Measurements from ENCODE around the gene IFNA13. TPM values are rescaled to one million over a fixed set of nuclear protein-coding genes. Genes with fewer than 3 reads are reported as not detected.

The IFNA13 gene
- total RNA-seq, 2 experiments from 2014 or later: not detected

- Mint-ChIP-seq H3K4me1 (ENCODE audit: low read depth) (peaks cover 9% of the 10 kb centered on the region), H3K36me3 (ENCODE audit: low read depth) (no peaks in the 10 kb centered on the region), H3K27me3 (peaks cover 64% of the 10 kb centered on the region), H3K27ac (no peak overlapping the region), H3K9me3 (no peaks in the 10 kb centered on the region), H3K4me3 (no peak overlapping the region)
- intact Hi-C loops (cut with DNase I, micrococcal nuclease): loop anchor here in 1 of 2 experiments (10.0 kb wide), 1 partner anchor 197 kb away; no protein-coding TSS in a partner anchor
- Histone ChIP-seq H3K4me3 (ENCODE audit: low read length) (no peak overlapping the region), H3K27ac (ENCODE audit: low read depth in 1 of 2, low read length in 2 of 2) (no peak overlapping the region), H3K27me3 (ENCODE audit: control insufficient read depth in 1 of 2, insufficient read depth in 2 of 2, low read length in 2 of 2) (peaks cover 8 to 25% of the 10 kb centered on the region in 2 experiments), H3K9me3 (ENCODE audit: control insufficient read depth in 1 of 2, insufficient read depth in 1 of 2, low read length in 2 of 2) (no peaks in the 10 kb centered on the region), H3K4me1 (ENCODE audit: insufficient read depth, low read length) (peaks cover 8% of the 10 kb centered on the region), H3K36me3 (ENCODE audit: insufficient read depth, low read length) (no peaks in the 10 kb centered on the region)
- peak in 2 of 14 experiments; percentile 33 to 49 for DNase-seq
- ChIA-PET CTCF (interaction anchor here (1.1 to 1.5 kb wide), 5 partner anchors 10 to 156 kb away, joined by 3 to 5 read pairs (median 5); no protein-coding TSS in a partner anchor), POLR2A (interaction anchor here (1.2 to 1.7 kb wide), 2 partner anchors 11 to 57 kb away, joined by 3 to 9 read pairs; partner anchors contain the start of gene KLHL9)
- ATAC-seq (ENCODE audit: poor library complexity): peak; percentile 79
- TF ChIP-seq, protein P1, sequence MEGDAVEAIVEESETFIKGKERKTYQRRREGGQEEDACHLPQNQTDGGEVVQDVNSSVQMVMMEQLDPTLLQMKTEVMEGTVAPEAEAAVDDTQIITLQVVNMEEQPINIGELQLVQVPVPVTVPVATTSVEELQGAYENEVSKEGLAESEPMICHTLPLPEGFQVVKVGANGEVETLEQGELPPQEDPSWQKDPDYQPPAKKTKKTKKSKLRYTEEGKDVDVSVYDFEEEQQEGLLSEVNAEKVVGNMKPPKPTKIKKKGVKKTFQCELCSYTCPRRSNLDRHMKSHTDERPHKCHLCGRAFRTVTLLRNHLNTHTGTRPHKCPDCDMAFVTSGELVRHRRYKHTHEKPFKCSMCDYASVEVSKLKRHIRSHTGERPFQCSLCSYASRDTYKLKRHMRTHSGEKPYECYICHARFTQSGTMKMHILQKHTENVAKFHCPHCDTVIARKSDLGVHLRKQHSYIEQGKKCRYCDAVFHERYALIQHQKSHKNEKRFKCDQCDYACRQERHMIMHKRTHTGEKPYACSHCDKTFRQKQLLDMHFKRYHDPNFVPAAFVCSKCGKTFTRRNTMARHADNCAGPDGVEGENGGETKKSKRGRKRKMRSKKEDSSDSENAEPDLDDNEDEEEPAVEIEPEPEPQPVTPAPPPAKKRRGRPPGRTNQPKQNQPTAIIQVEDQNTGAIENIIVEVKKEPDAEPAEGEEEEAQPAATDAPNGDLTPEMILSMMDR (IDR thresholded peaks at IDR 0.05): no peak
These were observed 24.4 kb upstream of the IFNA13 start for GRCh38 chr9:21392270-21392669.

- ATAC-seq (ENCODE audit: poor library complexity) (no peak), DNase-seq (peak in 1 of 14 experiments; percentile 5)
- Mint-ChIP-seq H3K9me3 (no peaks in the 10 kb centered on the region), H3K27ac (no peak within 1 kb of the TSS), H3K4me3 (no peak within 1 kb of the TSS), H3K4me1 (ENCODE audit: low read depth) (peaks cover 5% of the 10 kb centered on the region), H3K27me3 (peaks cover 61% of the 10 kb centered on the region), H3K36me3 (ENCODE audit: low read depth) (no peaks in the 10 kb centered on the region)
- ChIA-PET POLR2A (no interaction called here), CTCF (no interaction called here)
- Histone ChIP-seq H3K9me3 (ENCODE audit: control insufficient read depth in 1 of 2, insufficient read depth in 1 of 2, low read length in 2 of 2) (no peaks in the 10 kb centered on the region), H3K36me3 (ENCODE audit: insufficient read depth, low read length) (no peaks in the 10 kb centered on the region), H3K27ac (ENCODE audit: low read depth in 1 of 2, low read length in 2 of 2) (no peak within 1 kb of the TSS), H3K4me1 (ENCODE audit: insufficient read depth, low read length) (no peaks in the 10 kb centered on the region), H3K27me3 (ENCODE audit: control insufficient read depth in 1 of 2, insufficient read depth in 2 of 2, low read length in 2 of 2) (peaks cover 0 to 14% of the 10 kb centered on the region in 2 experiments), H3K4me3 (ENCODE audit: low read length) (no peak within 1 kb of the TSS)
- TF ChIP-seq, protein P1 (IDR thresholded peaks at IDR 0.05): no peak
- intact Hi-C loops (cut with DNase I, micrococcal nuclease): no loop called here
These were observed 17.3 kb upstream of the IFNA13 start, which contains the start of gene IFNA2 for GRCh38 chr9:21385131-21385670. Gene IFNA2, minus strand, starts transcription at chr9:21385398. Its CDS starts 69 bp downstream, at chr9:21385329.

- H3K9me3 ChIP-seq (ENCODE audit: control insufficient read depth in 1 of 2, insufficient read depth in 1 of 2, low read length in 2 of 2): no peaks in the 10 kb centered on the region
- H3K27me3 ChIP-seq (ENCODE audit: control insufficient read depth in 1 of 2, insufficient read depth in 2 of 2, low read length in 2 of 2): peaks cover 3 to 15% of the 10 kb centered on the region in 2 experiments
- ATAC-seq (ENCODE audit: poor library complexity) (no peak), DNase-seq (no peak)
- TF ChIP-seq, protein P1 (IDR thresholded peaks at IDR 0.05): no peak
- Mint-ChIP-seq H3K4me3 (no peak overlapping the region), H3K9me3 (no peaks in the 10 kb centered on the region), H3K4me1 (ENCODE audit: low read depth) (peaks cover 5% of the 10 kb centered on the region), H3K27me3 (peaks cover 68% of the 10 kb centered on the region), H3K36me3 (ENCODE audit: low read depth) (no peaks in the 10 kb centered on the region), H3K27ac (no peak overlapping the region)
- POLR2A ChIA-PET: no interaction called here
- no peaks in the 10 kb centered on the region for H3K4me1 ChIP-seq (ENCODE audit: insufficient read depth, low read length)
- intact Hi-C loops (cut with DNase I, micrococcal nuclease): no loop called here
- CTCF ChIA-PET: no interaction called here
- no peak overlapping the region for H3K4me3 ChIP-seq (ENCODE audit: low read length)
- H3K27ac ChIP-seq (ENCODE audit: low read depth in 1 of 2, low read length in 2 of 2): no peak overlapping the region
- H3K36me3 ChIP-seq (ENCODE audit: insufficient read depth, low read length): no peaks in the 10 kb centered on the region
These were observed 15.8 kb upstream of the IFNA13 start for GRCh38 chr9:21383627-21384026.

Data from CD4-positive, alpha-beta T cell (primary cell).